NCI-H69 (cell line): ENCODE data around the gene PRKCZ.
"Not testable (repeated sequence)": the region's sequence is repeated elsewhere in the genome, so short reads cannot be mapped to it uniquely, and the experiment has no call there.

Experiments used
- DNase-seq: peaks from one replicate; lab custom pipeline; 2025; lab: John Stamatoyannopoulos, UW

The PRKCZ gene

GRCh38 chr1:2103266-2103900 lies 53.2 kb downstream of the PRKCZ start:
- no peak for DNase-seq

- no peak for DNase-seq
These were observed 53.8 kb downstream of the PRKCZ start for GRCh38 chr1:2103901-2104590.

GRCh38 chr1:2104621-2105427 lies 54.6 kb downstream of the PRKCZ start:
- peak; percentile 44 for DNase-seq

GRCh38 chr1:2105781-2106524 lies 55.7 kb downstream of the PRKCZ start:
- no peak for DNase-seq

- no peak for DNase-seq
These were observed 56.6 kb downstream of the PRKCZ start for GRCh38 chr1:2106659-2107405.

- no peak for DNase-seq
These were observed 57.5 kb downstream of the PRKCZ start for GRCh38 chr1:2107586-2108212.

GRCh38 chr1:2108213-2108876 lies 58.1 kb downstream of the PRKCZ start:
- DNase-seq = peak; percentile 5

GRCh38 chr1:2108877-2109580 lies 58.8 kb downstream of the PRKCZ start:
- DNase-seq = no peak

- no peak for DNase-seq
These were observed 59.4 kb downstream of the PRKCZ start for GRCh38 chr1:2109581-2110021.

- DNase-seq = no peak
These were observed 60.1 kb downstream of the PRKCZ start for GRCh38 chr1:2110191-2110737.

- DNase-seq = no peak
These were observed 60.8 kb downstream of the PRKCZ start for GRCh38 chr1:2110738-2111673.

- no peak for DNase-seq
These were observed 61.4 kb downstream of the PRKCZ start for GRCh38 chr1:2111674-2112035.

GRCh38 chr1:2112280-2112701 lies 62.1 kb downstream of the PRKCZ start:
- no peak for DNase-seq

GRCh38 chr1:2113620-2114135 lies 63.5 kb downstream of the PRKCZ start:
- no peak for DNase-seq

- not testable (repeated sequence) for DNase-seq
These were observed 64.4 kb downstream of the PRKCZ start for GRCh38 chr1:2114635-2115007.

GRCh38 chr1:2115008-2115641 lies 64.9 kb downstream of the PRKCZ start:
- no peak for DNase-seq

- peak; percentile 6 for DNase-seq
These were observed 65.6 kb downstream of the PRKCZ start for GRCh38 chr1:2115702-2116341.
